HL-60 (cell line): ENCODE data around the gene DYNC2LI1.

ENCODE experiments used
- DNase-seq, 2 experiments: peaks; one replicate each; pipeline ENCODE4 v3.0.0-alpha.2; 2010 to 2020; ENCODE audit warnings: low read depth in 1 of 2, low spot score in 1 of 2
- H3K27ac ChIP-seq: fragments of 250-450 bp; sonication (Bioruptor Pico); replicated peaks from 2 replicates; pipeline ENCODE4 v1.5.1; 2020; ENCODE audit warnings: mild to moderate bottlenecking, moderate library complexity
- H3K27me3 ChIP-seq: fragments of 250-450 bp; sonication (Bioruptor Pico); 2 replicates; pipeline ENCODE4 v1.5.1; 2021; ENCODE audit warnings: mild to moderate bottlenecking, moderate library complexity; ENCODE audit not compliant: insufficient read depth, poor library complexity, severe bottlenecking
- H3K4me3 ChIP-seq: replicated peaks from 2 replicates; pipeline ENCODE4 v1.5.1; 2011; ENCODE audit warnings: mild to moderate bottlenecking, control low read depth, low read length; ENCODE audit not compliant: insufficient read depth
- GABPA ChIP-seq: IDR thresholded peaks from 2 replicates; pipeline ENCODE4 v1.6.1; 2012; ENCODE audit warnings: low read depth
- POLR2AphosphoS5 ChIP-seq: IDR thresholded peaks from 2 replicates; pipeline ENCODE4 v1.6.1; 2012; ENCODE audit warnings: low read depth
- SPI1 ChIP-seq: IDR thresholded peaks from 2 replicates; pipeline ENCODE4 v1.6.1; 2012; ENCODE audit warnings: low read depth, mild to moderate bottlenecking, borderline replicate concordance
- TF ChIP-seq, protein P1 (sequence below): IDR thresholded peaks from 2 replicates; pipeline ENCODE4 v1.6.1; 2012; ENCODE audit warnings: low read depth; ENCODE audit not compliant: insufficient replicate concordance
- TF ChIP-seq, protein P2 (sequence below): IDR thresholded peaks from one replicate; pipeline ENCODE4 v1.5.1; 2011; ENCODE audit warnings: low read length, control low read depth, inconsistent platforms; ENCODE audit not compliant: insufficient read depth

The DYNC2LI1 gene

GRCh38 chr2:43727634-43728014 lies 46.2 kb upstream of the DYNC2LI1 start:
- DNase-seq = no peak
- H3K27ac ChIP-seq = no peak overlapping the region
- TF ChIP-seq GABPA (no peak), SPI1 (no peak), POLR2AphosphoS5 (no peak)
- TF ChIP-seq, protein P1, sequence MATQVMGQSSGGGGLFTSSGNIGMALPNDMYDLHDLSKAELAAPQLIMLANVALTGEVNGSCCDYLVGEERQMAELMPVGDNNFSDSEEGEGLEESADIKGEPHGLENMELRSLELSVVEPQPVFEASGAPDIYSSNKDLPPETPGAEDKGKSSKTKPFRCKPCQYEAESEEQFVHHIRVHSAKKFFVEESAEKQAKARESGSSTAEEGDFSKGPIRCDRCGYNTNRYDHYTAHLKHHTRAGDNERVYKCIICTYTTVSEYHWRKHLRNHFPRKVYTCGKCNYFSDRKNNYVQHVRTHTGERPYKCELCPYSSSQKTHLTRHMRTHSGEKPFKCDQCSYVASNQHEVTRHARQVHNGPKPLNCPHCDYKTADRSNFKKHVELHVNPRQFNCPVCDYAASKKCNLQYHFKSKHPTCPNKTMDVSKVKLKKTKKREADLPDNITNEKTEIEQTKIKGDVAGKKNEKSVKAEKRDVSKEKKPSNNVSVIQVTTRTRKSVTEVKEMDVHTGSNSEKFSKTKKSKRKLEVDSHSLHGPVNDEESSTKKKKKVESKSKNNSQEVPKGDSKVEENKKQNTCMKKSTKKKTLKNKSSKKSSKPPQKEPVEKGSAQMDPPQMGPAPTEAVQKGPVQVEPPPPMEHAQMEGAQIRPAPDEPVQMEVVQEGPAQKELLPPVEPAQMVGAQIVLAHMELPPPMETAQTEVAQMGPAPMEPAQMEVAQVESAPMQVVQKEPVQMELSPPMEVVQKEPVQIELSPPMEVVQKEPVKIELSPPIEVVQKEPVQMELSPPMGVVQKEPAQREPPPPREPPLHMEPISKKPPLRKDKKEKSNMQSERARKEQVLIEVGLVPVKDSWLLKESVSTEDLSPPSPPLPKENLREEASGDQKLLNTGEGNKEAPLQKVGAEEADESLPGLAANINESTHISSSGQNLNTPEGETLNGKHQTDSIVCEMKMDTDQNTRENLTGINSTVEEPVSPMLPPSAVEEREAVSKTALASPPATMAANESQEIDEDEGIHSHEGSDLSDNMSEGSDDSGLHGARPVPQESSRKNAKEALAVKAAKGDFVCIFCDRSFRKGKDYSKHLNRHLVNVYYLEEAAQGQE = no peak
- TF ChIP-seq, protein P2, sequence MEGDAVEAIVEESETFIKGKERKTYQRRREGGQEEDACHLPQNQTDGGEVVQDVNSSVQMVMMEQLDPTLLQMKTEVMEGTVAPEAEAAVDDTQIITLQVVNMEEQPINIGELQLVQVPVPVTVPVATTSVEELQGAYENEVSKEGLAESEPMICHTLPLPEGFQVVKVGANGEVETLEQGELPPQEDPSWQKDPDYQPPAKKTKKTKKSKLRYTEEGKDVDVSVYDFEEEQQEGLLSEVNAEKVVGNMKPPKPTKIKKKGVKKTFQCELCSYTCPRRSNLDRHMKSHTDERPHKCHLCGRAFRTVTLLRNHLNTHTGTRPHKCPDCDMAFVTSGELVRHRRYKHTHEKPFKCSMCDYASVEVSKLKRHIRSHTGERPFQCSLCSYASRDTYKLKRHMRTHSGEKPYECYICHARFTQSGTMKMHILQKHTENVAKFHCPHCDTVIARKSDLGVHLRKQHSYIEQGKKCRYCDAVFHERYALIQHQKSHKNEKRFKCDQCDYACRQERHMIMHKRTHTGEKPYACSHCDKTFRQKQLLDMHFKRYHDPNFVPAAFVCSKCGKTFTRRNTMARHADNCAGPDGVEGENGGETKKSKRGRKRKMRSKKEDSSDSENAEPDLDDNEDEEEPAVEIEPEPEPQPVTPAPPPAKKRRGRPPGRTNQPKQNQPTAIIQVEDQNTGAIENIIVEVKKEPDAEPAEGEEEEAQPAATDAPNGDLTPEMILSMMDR = no peak
- no peak overlapping the region for H3K4me3 ChIP-seq
- peaks cover 6% of the 10 kb centered on the region for H3K27me3 ChIP-seq

- Histone ChIP-seq H3K27ac (no peak overlapping the region), H3K27me3 (peaks cover 5% of the 10 kb centered on the region), H3K4me3 (no peak overlapping the region)
- TF ChIP-seq, protein P2 = no peak
- TF ChIP-seq GABPA (no peak), POLR2AphosphoS5 (no peak)
- DNase-seq = no peak
Measured at GRCh38 chr2:43729491-43730174, 44.2 kb upstream of the DYNC2LI1 start.

GRCh38 chr2:43731211-43731610 lies 42.6 kb upstream of the DYNC2LI1 start:
- no peak for DNase-seq
- Histone ChIP-seq H3K27me3 (peaks cover 7% of the 10 kb centered on the region), H3K27ac (no peak overlapping the region), H3K4me3 (no peak overlapping the region)
- TF ChIP-seq, protein P2 = no peak
- no peak for TF ChIP-seq POLR2AphosphoS5
- TF ChIP-seq, protein P1 = no peak
- no peak for TF ChIP-seq SPI1
- no peak for TF ChIP-seq GABPA

DNA sequence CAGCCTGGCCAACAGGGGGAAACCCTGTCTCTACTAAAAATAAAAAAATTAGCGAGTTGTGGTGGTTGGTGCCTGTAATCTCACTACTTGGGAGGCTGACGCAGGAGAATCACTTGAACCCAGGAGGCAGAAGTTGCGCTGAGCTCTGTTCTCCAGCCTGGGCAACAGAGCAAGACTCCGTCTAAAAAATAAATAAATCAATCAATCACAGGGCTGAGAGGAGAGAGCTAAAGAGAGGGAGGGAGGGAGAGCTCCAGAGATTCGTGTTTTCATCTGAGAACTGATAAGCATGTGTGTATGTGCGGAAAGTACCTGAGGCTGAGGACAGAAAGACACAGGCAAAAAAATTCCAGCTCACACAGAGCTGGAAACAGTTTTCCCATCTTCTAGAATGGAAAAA lies 37.2 kb upstream of the DYNC2LI1 start:
- Histone ChIP-seq H3K27me3 (peaks cover 11% of the 10 kb centered on the region), H3K27ac (no peak overlapping the region), H3K4me3 (no peak overlapping the region)
- TF ChIP-seq GABPA (no peak), SPI1 (no peak), POLR2AphosphoS5 (no peak)
- TF ChIP-seq, protein P2 = no peak
- TF ChIP-seq, protein P1 = no peak
- no peak for DNase-seq
